NT2/D1 (cell line): ENCODE data around the gene AKT2.

Experiments
- SUZ12 ChIP-seq: IDR thresholded peaks from 2 replicates; pipeline ENCODE4 v1.6.1; 2011; ENCODE audit not compliant: insufficient read length, insufficient read depth; ENCODE audit errors: extremely low read depth
- YY1 ChIP-seq: IDR thresholded peaks from 2 replicates; pipeline ENCODE4 v1.6.1; 2011; ENCODE audit not compliant: insufficient read length, insufficient read depth
- ZNF274 ChIP-seq: IDR thresholded peaks from 2 replicates; pipeline ENCODE4 v1.6.1; 2011; ENCODE audit warnings: mild to moderate bottlenecking, low read depth, low read length

DNA sequence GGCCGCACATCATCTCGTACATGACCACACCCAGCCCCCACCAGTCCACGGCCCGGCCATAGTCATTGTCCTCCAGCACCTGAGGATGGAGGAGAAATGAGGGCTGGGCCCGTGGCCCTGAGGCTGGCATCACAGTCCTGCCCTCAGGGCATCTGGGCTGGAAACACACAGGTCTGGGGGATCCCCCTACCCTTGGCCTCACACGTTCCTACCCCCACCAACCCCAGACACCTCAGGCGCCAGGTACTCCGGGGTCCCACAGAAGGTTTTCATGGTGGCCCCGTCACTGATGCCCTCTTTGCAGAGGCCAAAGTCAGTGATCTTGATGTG is 49.2 kb downstream of the AKT2 start:
- TF ChIP-seq ZNF274 (no peak), YY1 (no peak), SUZ12 (no peak)
